Type B pancreatic cell (in vitro differentiated cells): ENCODE results near the gene WNT7B. TPM values are rescaled to one million over a fixed set of nuclear protein-coding genes. Genes with fewer than 3 reads are reported as not detected.

Experiments
- DNase-seq: peaks from one replicate; pipeline ENCODE4 v3.0.0; 2021; ENCODE audit warnings: mixed read lengths; ENCODE audit not compliant: unreplicated experiment; ENCODE audit errors: extremely low spot score
- H3K27ac Mint-ChIP-seq: 2 replicates; pipeline ENCODE4 v1.8.0; 2021; ENCODE audit warnings: mild to moderate bottlenecking, mixed read lengths
- H3K27me3 Mint-ChIP-seq: 2 replicates; pipeline ENCODE4 v1.8.0; 2021; ENCODE audit warnings: mixed read lengths
- H3K36me3 Mint-ChIP-seq: 2 replicates; pipeline ENCODE4 v1.8.0; 2021; ENCODE audit warnings: mixed read lengths
- H3K4me1 Mint-ChIP-seq: one replicate; pipeline ENCODE4 v1.8.0; 2021; ENCODE audit warnings: mixed read lengths; ENCODE audit not compliant: unreplicated experiment
- H3K4me3 Mint-ChIP-seq: 2 replicates; pipeline ENCODE4 v1.8.0; 2021; ENCODE audit warnings: mild to moderate bottlenecking, mixed read lengths
- H3K9me3 Mint-ChIP-seq: 2 replicates; pipeline ENCODE4 v1.8.0; 2021; ENCODE audit warnings: mixed read lengths
- total RNA-seq: library from RNA; stranded (reverse); gene quantifications from 2 replicates; pipeline ENCODE4 v1.2.1, GENCODE V29; 2021; ENCODE audit warnings: low replicate concordance
- TF ChIP-seq, protein P1 (sequence below): fragments of 200-600 bp; sonication (generic); conservative IDR thresholded peaks from 2 replicates; pipeline ENCODE4 v1.5.0; 2021; ENCODE audit warnings: antibody characterized with exemption, mild to moderate bottlenecking

WNT7B gene
- total RNA-seq, 1 donor from 2014 or later: 16.4 TPM

DNA sequence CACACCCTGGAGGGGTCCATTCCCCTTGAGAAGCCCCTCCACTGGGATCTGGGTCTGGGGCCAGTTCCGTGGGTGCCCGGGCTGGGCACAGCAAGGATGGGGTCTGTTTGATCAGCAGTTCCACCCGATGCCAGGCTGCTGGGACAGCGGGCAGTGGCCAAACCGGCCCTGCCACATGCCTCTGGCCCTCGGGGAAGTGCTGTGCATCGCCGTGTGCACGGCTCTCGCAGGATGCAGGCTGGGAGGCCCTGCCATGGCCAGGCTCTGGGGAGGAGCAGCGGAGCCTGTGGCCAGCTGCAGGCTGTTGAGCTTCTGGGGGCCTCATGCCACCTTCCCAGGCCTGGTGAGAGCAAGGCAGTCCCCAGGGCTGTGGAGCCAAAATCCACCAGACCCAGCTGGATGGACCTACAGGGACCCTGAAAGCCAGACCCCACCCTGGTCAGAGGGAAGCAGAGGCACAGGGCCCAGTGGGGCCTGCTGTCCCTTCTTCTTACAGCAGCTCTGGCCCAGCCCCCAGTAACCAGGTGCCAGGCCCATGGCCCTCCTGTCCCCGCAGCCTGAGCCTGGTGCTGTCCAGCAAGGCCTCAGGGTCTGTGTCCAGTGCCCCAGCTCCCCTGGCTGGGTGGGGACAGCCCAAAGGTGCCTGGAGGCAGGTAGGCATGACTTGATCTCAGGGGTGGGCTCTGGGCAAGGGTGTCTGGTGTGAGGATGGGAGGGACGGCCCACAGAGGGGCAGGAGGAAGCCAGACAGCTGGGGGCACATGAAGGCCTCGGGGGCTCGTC, 57.3 kb downstream of the WNT7B start:
- Mint-ChIP-seq H3K36me3 (no peaks in the 10 kb centered on the region), H3K27me3 (peaks cover 4% of the 10 kb centered on the region), H3K27ac (no peak overlapping the region), H3K4me1 (peaks cover 6% of the 10 kb centered on the region), H3K9me3 (no peaks in the 10 kb centered on the region), H3K4me3 (no peak overlapping the region)
- TF ChIP-seq, protein P1, sequence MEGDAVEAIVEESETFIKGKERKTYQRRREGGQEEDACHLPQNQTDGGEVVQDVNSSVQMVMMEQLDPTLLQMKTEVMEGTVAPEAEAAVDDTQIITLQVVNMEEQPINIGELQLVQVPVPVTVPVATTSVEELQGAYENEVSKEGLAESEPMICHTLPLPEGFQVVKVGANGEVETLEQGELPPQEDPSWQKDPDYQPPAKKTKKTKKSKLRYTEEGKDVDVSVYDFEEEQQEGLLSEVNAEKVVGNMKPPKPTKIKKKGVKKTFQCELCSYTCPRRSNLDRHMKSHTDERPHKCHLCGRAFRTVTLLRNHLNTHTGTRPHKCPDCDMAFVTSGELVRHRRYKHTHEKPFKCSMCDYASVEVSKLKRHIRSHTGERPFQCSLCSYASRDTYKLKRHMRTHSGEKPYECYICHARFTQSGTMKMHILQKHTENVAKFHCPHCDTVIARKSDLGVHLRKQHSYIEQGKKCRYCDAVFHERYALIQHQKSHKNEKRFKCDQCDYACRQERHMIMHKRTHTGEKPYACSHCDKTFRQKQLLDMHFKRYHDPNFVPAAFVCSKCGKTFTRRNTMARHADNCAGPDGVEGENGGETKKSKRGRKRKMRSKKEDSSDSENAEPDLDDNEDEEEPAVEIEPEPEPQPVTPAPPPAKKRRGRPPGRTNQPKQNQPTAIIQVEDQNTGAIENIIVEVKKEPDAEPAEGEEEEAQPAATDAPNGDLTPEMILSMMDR: no peak
- DNase-seq: no peak

DNA sequence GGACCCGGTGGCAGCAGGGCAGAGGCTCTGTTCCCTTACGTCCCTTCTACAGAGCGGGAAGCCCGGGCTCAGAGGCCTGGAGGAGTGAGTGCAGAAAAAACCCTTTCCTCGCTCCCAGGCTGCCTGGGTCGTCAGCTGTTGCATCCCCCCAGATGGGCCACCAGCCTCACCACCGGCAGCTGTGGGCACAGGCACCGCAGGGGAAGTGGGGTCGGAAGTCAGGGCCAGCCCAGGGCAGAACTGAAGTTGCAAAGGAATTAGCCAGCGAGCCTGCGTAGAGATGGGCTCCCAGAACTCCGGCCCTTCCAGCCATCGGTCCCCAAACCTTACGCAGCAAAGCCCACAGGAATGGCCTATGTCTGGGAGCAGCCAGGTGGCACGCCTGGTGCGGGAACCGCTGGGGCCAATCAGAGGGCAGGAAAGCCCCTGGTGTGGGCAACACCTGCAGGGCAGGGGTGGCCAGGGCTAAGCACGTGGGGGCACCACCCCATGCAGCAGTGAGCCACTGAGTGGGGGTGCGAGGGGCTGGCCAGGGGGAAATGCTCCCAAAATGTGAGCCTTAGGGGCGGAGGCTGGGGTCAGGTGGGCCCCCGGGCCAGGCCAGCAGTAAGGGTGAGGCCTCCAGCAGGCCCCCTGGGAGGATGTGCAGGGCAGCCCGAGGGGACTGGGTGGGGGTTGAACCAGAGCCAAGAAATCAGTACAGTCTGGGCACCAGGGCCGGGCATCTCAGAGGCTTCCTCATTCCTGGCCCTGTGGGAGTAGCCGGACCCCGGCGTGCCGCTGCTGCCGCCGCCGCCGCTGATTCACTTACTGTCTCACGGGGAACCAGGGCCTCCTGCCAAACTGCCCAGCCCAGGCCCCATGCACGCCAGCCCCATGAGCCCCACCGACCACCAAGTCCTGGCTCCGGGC, 58.2 kb downstream of the WNT7B start:
- no peak for DNase-seq
- peaks cover 6% of the 10 kb centered on the region for H3K9me3 Mint-ChIP-seq
- no peaks in the 10 kb centered on the region for H3K36me3 Mint-ChIP-seq
- no peaks in the 10 kb centered on the region for H3K4me1 Mint-ChIP-seq
- TF ChIP-seq, protein P1: no peak
- H3K27ac Mint-ChIP-seq: no peak overlapping the region
- H3K4me3 Mint-ChIP-seq: no peak overlapping the region
- H3K27me3 Mint-ChIP-seq: peaks cover 10% of the 10 kb centered on the region

DNA sequence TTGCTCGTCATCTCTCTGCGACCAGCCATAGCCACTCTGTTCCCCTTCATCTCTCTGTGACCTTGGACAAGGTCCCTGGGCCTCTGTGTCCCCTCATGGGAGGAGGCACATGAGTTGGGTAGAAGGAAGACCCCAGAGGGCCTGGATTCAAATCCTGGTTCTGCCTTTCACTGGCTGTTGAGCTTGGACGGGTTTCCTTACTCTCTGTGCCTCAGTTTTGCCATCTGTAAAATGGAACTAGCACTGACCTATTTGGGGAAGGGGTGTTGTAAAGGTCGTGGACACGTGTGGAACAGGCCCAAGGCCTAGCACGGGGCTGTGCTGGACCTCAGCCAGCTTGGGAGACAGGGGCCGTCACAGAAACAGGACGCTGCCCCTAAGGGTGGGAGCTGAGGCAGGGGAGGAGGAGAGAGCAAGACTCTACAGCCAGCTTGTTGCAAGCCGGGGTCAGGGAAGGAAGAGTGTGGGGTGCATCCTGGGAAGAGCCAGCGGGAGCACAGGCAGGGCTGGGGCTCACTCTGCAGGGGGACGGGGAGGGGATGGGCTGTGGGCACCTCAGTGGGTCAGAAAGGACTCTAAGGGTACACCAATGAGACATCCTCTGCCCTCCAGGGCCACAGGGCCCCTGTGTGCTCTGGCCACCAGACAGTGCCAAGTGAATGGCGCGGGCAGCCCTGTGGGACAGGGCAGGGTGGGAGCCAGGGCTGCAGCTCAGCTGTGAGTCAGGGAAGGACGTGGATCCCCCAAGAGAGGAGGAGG, 59.1 kb downstream of the WNT7B start:
- H3K4me1 Mint-ChIP-seq: no peaks in the 10 kb centered on the region
- H3K36me3 Mint-ChIP-seq: no peaks in the 10 kb centered on the region
- no peak overlapping the region for H3K4me3 Mint-ChIP-seq
- peaks cover 11% of the 10 kb centered on the region for H3K27me3 Mint-ChIP-seq
- TF ChIP-seq, protein P1: no peak
- H3K9me3 Mint-ChIP-seq: peaks cover 6% of the 10 kb centered on the region
- H3K27ac Mint-ChIP-seq: no peak overlapping the region
- no peak for DNase-seq

DNA sequence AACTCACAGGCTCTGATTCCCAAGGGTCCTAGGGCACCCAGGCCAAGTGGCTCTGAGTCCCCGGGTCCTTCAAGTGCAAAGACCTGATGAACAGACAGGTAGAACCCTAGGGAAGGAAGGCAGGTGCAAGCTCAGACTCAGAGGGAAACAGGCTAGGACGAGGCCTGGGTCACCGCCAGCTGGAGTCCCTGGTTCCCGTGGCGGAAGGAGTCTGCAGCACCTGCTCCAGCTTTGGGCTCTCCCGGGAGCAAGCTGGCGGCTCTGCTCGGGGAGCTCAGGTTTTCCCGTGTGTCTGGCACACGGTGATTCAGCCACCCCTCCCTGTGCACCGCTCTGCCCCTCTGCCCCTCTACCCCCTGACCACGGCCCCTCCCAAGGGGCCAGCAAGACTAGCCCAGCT, 59.8 kb downstream of the WNT7B start:
- no peak overlapping the region for H3K4me3 Mint-ChIP-seq
- TF ChIP-seq, protein P1: no peak
- H3K4me1 Mint-ChIP-seq: no peaks in the 10 kb centered on the region
- DNase-seq: no peak
- peaks cover 6% of the 10 kb centered on the region for H3K9me3 Mint-ChIP-seq
- peaks cover 11% of the 10 kb centered on the region for H3K27me3 Mint-ChIP-seq
- H3K36me3 Mint-ChIP-seq: no peaks in the 10 kb centered on the region
- H3K27ac Mint-ChIP-seq: no peak overlapping the region

DNA sequence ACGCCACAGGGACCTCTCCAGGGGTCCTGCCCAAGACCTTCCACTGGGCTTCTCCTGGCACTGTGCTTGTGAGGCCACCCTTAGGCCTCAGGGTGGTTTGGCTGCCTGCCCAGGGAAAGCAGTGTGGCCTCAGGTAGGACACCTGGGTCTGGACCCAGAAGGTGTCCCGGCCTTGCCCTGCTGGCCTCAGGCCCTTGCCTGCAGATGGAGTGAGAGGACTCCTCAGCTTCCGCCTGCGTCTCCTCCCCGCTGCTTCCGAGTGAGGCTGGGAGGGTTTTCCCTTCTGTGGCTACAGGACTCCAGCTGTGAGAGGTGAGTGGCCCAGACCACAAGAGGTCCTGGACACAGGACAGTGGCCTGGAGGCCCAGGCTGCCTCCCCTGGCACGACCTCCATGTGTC, 60.4 kb downstream of the WNT7B start:
- H3K9me3 Mint-ChIP-seq: peaks cover 6% of the 10 kb centered on the region
- H3K4me3 Mint-ChIP-seq: no peak overlapping the region
- H3K27ac Mint-ChIP-seq: no peak overlapping the region
- H3K4me1 Mint-ChIP-seq: no peaks in the 10 kb centered on the region
- peaks cover 11% of the 10 kb centered on the region for H3K27me3 Mint-ChIP-seq
- DNase-seq: no peak
- H3K36me3 Mint-ChIP-seq: no peaks in the 10 kb centered on the region
- TF ChIP-seq, protein P1: no peak
